OCI-LY1 (cell line): ENCODE measurements around the gene DCAF5.

Experiments
- H2AFZ ChIP-seq: fragments of 200-600 bp; sonication (generic), shearing (Covaris generic); 2 replicates; pipeline ENCODE4 v1.6.0; 2014; ENCODE audit warnings: antibody characterized with exemption, mild to moderate bottlenecking, low read length
- H3F3A ChIP-seq: fragments of 200-600 bp; sonication (generic), shearing (Covaris generic); 2 replicates; pipeline ENCODE4 v1.6.0; 2014; ENCODE audit warnings: mild to moderate bottlenecking, antibody characterized with exemption, low read length, moderate library complexity; ENCODE audit not compliant: insufficient read depth
- H3K27ac ChIP-seq: fragments of 200-600 bp; sonication (generic); 2 replicates; pipeline ENCODE4 v1.5.1; 2014; ENCODE audit warnings: low read length, mixed run types, mild to moderate bottlenecking, low read depth; ENCODE audit not compliant: poor library complexity, severe bottlenecking
- H3K27me3 ChIP-seq: fragments of 200-600 bp; sonication (generic); 2 replicates; pipeline ENCODE4 v1.6.0; 2014; ENCODE audit warnings: antibody characterized with exemption, mild to moderate bottlenecking, low read length, moderate library complexity; ENCODE audit not compliant: insufficient read depth
- H3K36me3 ChIP-seq: fragments of 200-600 bp; sonication (generic); 2 replicates; pipeline ENCODE4 v1.6.1; 2014; ENCODE audit warnings: mild to moderate bottlenecking, antibody characterized with exemption, low read length, moderate library complexity, mixed read lengths; ENCODE audit not compliant: insufficient read depth
- H3K4me1 ChIP-seq: fragments of 200-600 bp; sonication (generic); 2 replicates; pipeline ENCODE4 v1.5.1; 2014; ENCODE audit warnings: mild to moderate bottlenecking, low read length, moderate library complexity; ENCODE audit not compliant: insufficient read depth, severe bottlenecking
- H3K4me2 ChIP-seq: fragments of 200-600 bp; sonication (generic), shearing (Covaris generic); 2 replicates; pipeline ENCODE4 v1.6.1; 2014; ENCODE audit warnings: low read length
- H3K4me3 ChIP-seq: fragments of 200-600 bp; sonication (generic); 2 replicates; pipeline ENCODE4 v1.5.1; 2014; ENCODE audit warnings: low read length, low read depth, mild to moderate bottlenecking, mixed read lengths; ENCODE audit not compliant: poor library complexity, severe bottlenecking
- H3K79me2 ChIP-seq: fragments of 200-600 bp; shearing (Covaris generic); 2 replicates; pipeline ENCODE4 v1.6.1; 2016; ENCODE audit warnings: mixed run types, low read length, mixed read lengths; ENCODE audit not compliant: insufficient read depth
- H3K9ac ChIP-seq: fragments of 200-600 bp; sonication (generic), shearing (Covaris generic); 2 replicates; pipeline ENCODE4 v1.6.1; 2014; ENCODE audit warnings: mild to moderate bottlenecking, low read length, mixed read lengths
- H3K9me2 ChIP-seq: fragments of 200-600 bp; sonication (generic), shearing (Covaris generic); 2 replicates; pipeline ENCODE4 v1.6.1; 2014; ENCODE audit warnings: low read depth, mild to moderate bottlenecking, low read length, mixed read lengths
- H3K9me3 ChIP-seq: fragments of 200-600 bp; shearing (Covaris generic); 2 replicates; pipeline ENCODE4 v1.6.1; 2014; ENCODE audit warnings: low read length, mixed read lengths
- H4K20me1 ChIP-seq: fragments of 200-600 bp; sonication (generic), shearing (Covaris generic); 2 replicates; pipeline ENCODE4 v1.6.0; 2016; ENCODE audit warnings: mild to moderate bottlenecking, low read length; ENCODE audit not compliant: insufficient read depth
- EZH2 ChIP-seq: fragments of 200-600 bp; sonication (generic), shearing (Covaris generic); IDR thresholded peaks from 2 replicates; pipeline ENCODE4 v1.8.0; 2017; ENCODE audit warnings: borderline replicate concordance, mixed run types, mild to moderate bottlenecking, antibody characterized with exemption, low read length, moderate library complexity, mixed read lengths
- TF ChIP-seq, protein P1 (sequence below): fragments of 200-600 bp; sonication (generic), shearing (Covaris generic); IDR thresholded peaks from 2 replicates; pipeline ENCODE4 v1.5.1; 2017; ENCODE audit warnings: mild to moderate bottlenecking, antibody characterized with exemption, low read length, moderate library complexity, mixed read lengths

Gene DCAF5

DNA sequence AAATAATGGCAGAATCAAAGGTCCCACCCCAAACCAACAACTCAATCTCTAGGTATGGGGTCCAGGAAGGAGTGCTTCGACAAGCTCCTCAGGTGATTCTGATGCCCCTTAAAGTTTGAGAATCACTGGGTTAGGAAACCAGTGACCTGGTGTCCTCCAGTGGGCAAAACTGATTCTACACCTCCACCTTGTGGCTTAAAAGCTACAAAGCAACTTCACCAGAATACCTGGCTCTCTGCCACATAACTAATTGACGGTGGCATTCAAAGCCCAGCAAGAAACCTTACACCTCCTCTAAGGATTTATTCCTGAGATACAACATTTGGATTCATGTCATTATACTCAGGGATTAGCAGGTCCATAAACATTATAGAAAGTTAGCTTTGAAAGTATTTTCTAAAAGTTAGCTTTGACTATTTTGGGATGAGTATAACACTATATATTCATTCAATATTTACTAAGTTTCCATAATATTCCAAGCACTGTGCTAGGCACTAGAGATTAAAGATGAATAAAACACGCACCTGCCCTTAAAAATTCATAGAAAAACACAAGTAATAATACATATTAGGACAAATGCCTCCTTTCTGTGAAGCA, 45.4 kb downstream of the DCAF5 start:
- Histone ChIP-seq H3K9ac (no peak overlapping the region), H3K27me3 (no peaks in the 10 kb centered on the region), H3K79me2 (no peaks in the 10 kb centered on the region), H3K9me2 (no peaks in the 10 kb centered on the region), H3K27ac (no peak overlapping the region), H3K36me3 (peaks cover 42% of the 10 kb centered on the region; the same call in 1 of the 2 replicates), H3K4me3 (no peak overlapping the region), H3K4me2 (no peak overlapping the region), H3K4me1 (no peaks in the 10 kb centered on the region), H3K9me3 (no peaks in the 10 kb centered on the region), H2AFZ (no peak overlapping the region), H3F3A (no peaks in the 10 kb centered on the region), H4K20me1 (0 out of 2 replicates have a peak, but pooled peaks cover 2% of the 10 kb centered on the region)
- no peak for TF ChIP-seq EZH2
- TF ChIP-seq, protein P1, sequence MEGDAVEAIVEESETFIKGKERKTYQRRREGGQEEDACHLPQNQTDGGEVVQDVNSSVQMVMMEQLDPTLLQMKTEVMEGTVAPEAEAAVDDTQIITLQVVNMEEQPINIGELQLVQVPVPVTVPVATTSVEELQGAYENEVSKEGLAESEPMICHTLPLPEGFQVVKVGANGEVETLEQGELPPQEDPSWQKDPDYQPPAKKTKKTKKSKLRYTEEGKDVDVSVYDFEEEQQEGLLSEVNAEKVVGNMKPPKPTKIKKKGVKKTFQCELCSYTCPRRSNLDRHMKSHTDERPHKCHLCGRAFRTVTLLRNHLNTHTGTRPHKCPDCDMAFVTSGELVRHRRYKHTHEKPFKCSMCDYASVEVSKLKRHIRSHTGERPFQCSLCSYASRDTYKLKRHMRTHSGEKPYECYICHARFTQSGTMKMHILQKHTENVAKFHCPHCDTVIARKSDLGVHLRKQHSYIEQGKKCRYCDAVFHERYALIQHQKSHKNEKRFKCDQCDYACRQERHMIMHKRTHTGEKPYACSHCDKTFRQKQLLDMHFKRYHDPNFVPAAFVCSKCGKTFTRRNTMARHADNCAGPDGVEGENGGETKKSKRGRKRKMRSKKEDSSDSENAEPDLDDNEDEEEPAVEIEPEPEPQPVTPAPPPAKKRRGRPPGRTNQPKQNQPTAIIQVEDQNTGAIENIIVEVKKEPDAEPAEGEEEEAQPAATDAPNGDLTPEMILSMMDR, result peak; percentile 72

DNA sequence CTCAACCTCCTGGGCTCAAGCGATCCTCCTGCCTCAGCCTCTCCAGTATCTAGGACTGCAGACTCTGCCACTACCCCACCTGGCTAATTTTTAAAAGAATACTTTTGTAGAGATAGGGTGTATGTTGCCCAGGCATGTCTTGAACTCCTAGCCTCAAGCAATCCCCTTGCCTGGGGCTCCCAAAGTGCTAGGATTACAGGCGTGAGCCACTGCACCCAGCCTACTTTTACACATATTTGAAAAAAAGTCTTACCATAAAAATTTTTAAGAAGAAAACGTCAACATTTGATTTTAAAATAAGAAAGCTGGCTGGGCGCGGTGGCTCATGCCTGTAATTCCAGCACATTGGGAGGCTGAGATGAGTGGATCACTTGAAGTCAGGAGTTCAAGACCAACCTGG, 46.5 kb downstream of the DCAF5 start:
- Histone ChIP-seq H3K27me3 (no peaks in the 10 kb centered on the region), H4K20me1 (0 out of 2 replicates have a peak, but pooled peaks cover 2% of the 10 kb centered on the region), H2AFZ (no peak overlapping the region), H3K36me3 (peaks cover 37% of the 10 kb centered on the region; the same call in 1 of the 2 replicates), H3K9me3 (no peaks in the 10 kb centered on the region), H3F3A (no peaks in the 10 kb centered on the region), H3K4me3 (no peak overlapping the region), H3K4me2 (no peak overlapping the region), H3K9ac (no peak overlapping the region), H3K79me2 (no peaks in the 10 kb centered on the region), H3K9me2 (no peaks in the 10 kb centered on the region), H3K27ac (no peak overlapping the region), H3K4me1 (no peaks in the 10 kb centered on the region)
- no peak for TF ChIP-seq EZH2
- TF ChIP-seq, protein P1, result no peak

DNA sequence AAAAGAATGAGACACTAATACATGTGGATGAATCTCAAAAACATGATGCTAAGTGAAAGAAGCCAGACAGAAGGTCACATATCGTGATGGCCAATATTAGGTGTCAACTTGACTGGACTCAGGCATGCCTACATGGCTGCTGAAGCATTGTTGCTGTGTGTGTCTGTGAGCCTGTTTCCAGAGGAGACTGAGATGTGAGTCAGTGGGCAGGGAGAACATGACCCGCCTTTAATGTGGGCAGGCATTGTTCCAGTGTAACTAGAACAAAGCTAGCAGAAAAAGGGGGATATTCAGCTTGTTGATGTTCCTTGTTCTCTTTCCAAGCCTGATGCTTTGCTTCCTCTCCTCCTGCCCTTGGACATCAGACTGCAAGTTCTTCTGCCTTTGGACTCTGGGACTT, 47.6 kb downstream of the DCAF5 start:
- no peak overlapping the region for H3K9ac ChIP-seq
- H4K20me1 ChIP-seq, result 0 out of 2 replicates have a peak, but pooled peaks cover 2% of the 10 kb centered on the region
- no peaks in the 10 kb centered on the region for H3F3A ChIP-seq
- no peaks in the 10 kb centered on the region for H3K9me3 ChIP-seq
- H3K79me2 ChIP-seq, result no peaks in the 10 kb centered on the region
- H3K9me2 ChIP-seq, result no peaks in the 10 kb centered on the region
- no peak overlapping the region for H2AFZ ChIP-seq
- H3K27me3 ChIP-seq, result no peaks in the 10 kb centered on the region
- TF ChIP-seq EZH2, result no peak
- TF ChIP-seq, protein P1, result no peak
- H3K36me3 ChIP-seq, result peaks cover 27% of the 10 kb centered on the region; the same call in 1 of the 2 replicates
- no peak overlapping the region for H3K27ac ChIP-seq
- no peak overlapping the region for H3K4me2 ChIP-seq
- no peaks in the 10 kb centered on the region for H3K4me1 ChIP-seq
- no peak overlapping the region for H3K4me3 ChIP-seq
